Subcutaneous abdominal adipose tissue (tissue), 5 donors: ENCODE data around the gene ITGA2B.

Source experiments
- H3K27ac ChIP-seq: one replicate; pipeline ENCODE4 v1.7.0; 2013; ENCODE audit warnings: low read depth, mild to moderate bottlenecking, inconsistent platforms, low read length, moderate library complexity
- H3K27me3 ChIP-seq, 5 donors: one replicate each; pipeline ENCODE4 v1.7.0; 2013; ENCODE audit warnings: low read length in 5 of 5, inconsistent platforms in 1 of 5; ENCODE audit not compliant: control insufficient read depth in 5 of 5, insufficient read depth in 4 of 5
- H3K36me3 ChIP-seq, 5 donors: one replicate each; pipeline ENCODE4 v1.7.0; 2013; ENCODE audit warnings: low read length in 5 of 5; ENCODE audit not compliant: control insufficient read depth in 5 of 5, insufficient read depth in 5 of 5
- H3K4me1 ChIP-seq, 5 donors: one replicate each; pipeline ENCODE4 v1.7.0; 2013; ENCODE audit warnings: low read length in 5 of 5, mild to moderate bottlenecking in 3 of 5, moderate library complexity in 1 of 5; ENCODE audit not compliant: control insufficient read depth in 5 of 5, insufficient read depth in 5 of 5
- H3K4me3 ChIP-seq, 5 donors: one replicate each; pipeline ENCODE4 v1.7.0; 2013; ENCODE audit warnings: low read length in 5 of 5, low read depth in 1 of 5
- H3K9ac ChIP-seq, 5 donors: one replicate each; pipeline ENCODE4 v1.7.0; 2013; ENCODE audit warnings: low read length in 5 of 5, mild to moderate bottlenecking in 4 of 5, moderate library complexity in 3 of 5
- H3K9me3 ChIP-seq, 5 donors: one replicate each; pipeline ENCODE4 v1.7.0; 2013; ENCODE audit warnings: low read length in 5 of 5; ENCODE audit not compliant: control insufficient read depth in 5 of 5
- donor health status: healthy.
- donor health status: healthy.
- donor health status: healthy.
- donor health status: healthy.
- donor health status: healthy.

The ITGA2B gene

DNA sequence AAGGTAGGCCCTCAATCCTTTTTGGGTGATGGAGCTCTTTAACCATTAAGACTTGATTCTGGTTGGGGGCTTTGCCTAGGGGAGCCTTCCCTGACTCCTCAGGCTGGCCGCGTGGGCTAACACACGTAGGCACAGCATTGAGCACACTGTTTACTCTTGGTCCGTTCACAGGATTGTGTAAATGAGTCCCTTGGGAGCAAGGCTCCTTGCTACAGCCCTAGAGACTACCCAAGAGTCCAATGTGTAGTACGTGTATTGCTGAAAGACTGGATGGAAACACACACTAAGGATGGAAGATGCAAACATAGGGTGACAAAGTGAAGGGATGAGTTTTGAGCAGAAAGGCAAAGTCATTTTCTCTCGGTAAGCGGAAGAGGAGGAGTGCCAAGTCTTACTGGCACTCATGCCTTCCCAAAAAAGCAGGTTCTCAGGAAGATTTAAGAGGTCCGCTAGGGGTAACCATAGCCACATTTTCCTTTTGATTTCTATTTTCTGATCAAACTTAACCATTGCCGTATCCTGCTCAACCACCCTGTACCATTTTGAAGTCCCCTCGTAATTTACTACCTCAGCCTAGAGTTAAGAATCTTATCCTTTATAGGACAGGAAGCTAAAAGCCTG is 911 bp upstream of the ITGA2B start:
- H3K4me1 ChIP-seq = peaks cover 0 to 9% (median 8%) of the 10 kb centered on the region in 5 donors
- H3K9ac ChIP-seq = no peak overlapping the region
- H3K4me3 ChIP-seq = no peak overlapping the region
- peaks cover 0 to 6% (median 0%) of the 10 kb centered on the region in 5 donors for H3K27me3 ChIP-seq
- H3K36me3 ChIP-seq = peaks cover 0 to 2% (median 0%) of the 10 kb centered on the region in 5 donors
- H3K27ac ChIP-seq = no peak overlapping the region
- no peaks in the 10 kb centered on the region for H3K9me3 ChIP-seq

DNA sequence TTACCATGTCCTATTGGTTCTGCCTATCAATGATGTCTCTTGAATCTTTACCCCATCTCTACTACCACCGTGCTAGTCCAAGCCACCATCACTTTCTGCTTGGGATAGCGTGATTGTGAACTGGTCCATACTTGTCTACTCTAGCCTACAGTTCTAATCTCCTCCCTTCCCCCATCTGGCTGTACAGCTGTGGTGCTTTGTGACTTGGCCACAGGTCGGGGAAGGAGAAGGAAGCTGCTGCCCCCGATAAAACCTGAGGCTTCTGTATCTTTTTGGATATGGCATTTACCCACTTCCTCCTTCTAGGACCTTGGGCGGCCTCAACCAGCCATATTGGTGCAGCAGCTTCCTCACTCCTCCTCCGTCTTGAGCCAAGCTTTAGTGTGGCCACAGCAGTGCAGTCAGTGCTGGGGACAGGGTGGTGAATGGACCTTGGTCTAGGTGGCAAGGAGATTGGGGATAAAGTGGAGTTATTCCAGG is 314 bp upstream of the ITGA2B start:
- Histone ChIP-seq H3K9ac (no peak overlapping the region), H3K27me3 (peaks cover 0 to 7% (median 0%) of the 10 kb centered on the region in 5 donors), H3K36me3 (no peaks in the 10 kb centered on the region), H3K27ac (no peak overlapping the region), H3K9me3 (no peaks in the 10 kb centered on the region), H3K4me3 (no peak overlapping the region), H3K4me1 (peaks cover 0 to 13% (median 12%) of the 10 kb centered on the region in 5 donors)

DNA sequence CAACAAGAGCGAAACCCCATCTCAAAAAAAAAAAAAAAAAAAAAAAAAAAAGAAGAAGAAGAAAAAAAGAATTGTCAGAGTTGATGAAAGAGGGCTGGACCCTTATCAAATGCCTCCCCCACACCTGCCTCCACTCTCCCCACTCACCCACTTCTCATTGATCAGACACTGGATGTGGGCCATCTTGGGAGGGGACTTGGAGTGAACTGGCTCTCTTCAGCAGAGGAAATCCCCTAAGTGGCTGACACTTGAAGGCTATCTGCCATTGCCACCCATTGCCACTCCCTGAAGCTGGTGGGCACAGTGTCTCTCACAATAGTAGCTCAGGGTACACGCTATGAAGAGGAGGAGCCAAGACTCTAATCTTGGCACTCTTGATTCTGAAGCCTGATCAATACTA is 1.6 kb downstream of the ITGA2B start:
- Histone ChIP-seq H3K27me3 (peaks cover 0 to 13% (median 0%) of the 10 kb centered on the region in 5 donors), H3K9ac (no peak overlapping the region), H3K4me3 (no peak overlapping the region), H3K4me1 (peaks cover 0 to 20% (median 17%) of the 10 kb centered on the region in 5 donors), H3K36me3 (no peaks in the 10 kb centered on the region), H3K27ac (no peak overlapping the region), H3K9me3 (no peaks in the 10 kb centered on the region)

DNA sequence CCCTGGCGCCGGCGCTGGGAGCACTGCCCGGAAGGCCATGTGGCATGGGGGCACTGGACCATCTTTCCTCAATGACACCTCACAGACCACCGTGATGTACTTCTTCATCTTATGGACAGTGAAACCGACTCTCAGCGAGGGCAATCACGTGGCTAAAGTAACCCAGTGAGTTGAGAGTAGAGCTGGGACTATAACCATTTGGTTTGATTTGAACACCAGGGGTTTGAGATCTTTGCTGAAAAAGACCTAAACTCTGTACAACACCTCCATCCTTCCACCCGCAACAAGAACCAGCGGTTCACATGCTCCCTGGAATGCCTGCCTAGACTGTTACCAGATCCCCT is 3.3 kb downstream of the ITGA2B start:
- Histone ChIP-seq H3K4me3 (peak overlapping the region in 3 of 5 donors; percentile 62 to 74 (median 64)), H3K9me3 (no peaks in the 10 kb centered on the region), H3K36me3 (no peaks in the 10 kb centered on the region), H3K4me1 (peaks cover 0 to 20% (median 17%) of the 10 kb centered on the region in 5 donors), H3K9ac (peak overlapping the region in 1 of 5 donors; percentile 75), H3K27me3 (peaks cover 0 to 13% (median 0%) of the 10 kb centered on the region in 5 donors), H3K27ac (no peak overlapping the region)

DNA sequence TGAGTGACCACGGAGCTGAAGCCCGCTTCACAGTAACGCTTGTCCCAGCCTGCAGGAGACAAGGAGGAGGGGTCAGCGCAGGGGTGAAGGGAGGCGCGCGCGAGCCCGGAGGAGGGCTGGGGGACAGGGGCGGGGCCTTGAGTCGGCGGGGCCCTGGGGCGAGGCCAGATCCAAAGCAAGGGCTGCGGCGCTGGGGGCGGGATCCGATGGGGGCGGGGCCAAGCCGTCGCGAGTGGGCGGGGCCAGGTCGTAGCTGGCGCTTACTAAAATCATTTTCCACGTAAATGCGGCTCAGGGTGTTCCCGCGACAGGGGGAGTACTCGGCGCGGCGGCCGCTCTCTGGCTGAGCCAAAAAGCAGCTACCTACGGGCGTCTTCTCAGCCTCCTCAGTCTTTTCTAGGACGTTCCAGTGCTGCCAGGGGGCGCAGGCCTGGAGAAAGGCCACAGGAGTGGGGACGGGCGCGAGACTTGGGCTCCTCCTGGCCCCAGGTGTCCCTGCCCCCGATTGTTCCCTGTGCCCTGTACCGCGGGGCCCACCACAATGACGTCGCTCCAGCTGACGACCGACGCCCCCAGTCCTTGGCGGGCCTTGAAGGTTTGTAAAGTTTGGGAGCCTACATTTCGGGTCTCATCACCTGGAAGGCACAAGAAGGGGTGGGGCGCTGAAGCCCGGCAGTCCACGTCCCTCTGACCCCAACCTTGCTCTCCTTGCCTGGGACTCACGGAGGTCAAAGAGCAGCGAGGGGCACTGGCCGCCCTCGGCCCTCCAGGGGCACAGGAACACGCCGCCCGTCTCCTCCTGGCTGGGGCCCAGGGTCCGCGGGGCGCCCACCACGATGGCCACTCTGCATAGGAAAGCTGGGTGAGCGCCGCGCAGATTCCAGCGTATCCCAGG is 3.9 kb downstream of the ITGA2B start:
- Histone ChIP-seq H3K9ac (peak overlapping the region in 4 of 5 donors; percentile 51 to 75 (median 66)), H3K27ac (no peak overlapping the region), H3K27me3 (peaks cover 0 to 13% (median 0%) of the 10 kb centered on the region in 5 donors), H3K36me3 (no peaks in the 10 kb centered on the region), H3K4me3 (peak overlapping the region; percentile 62 to 74 (median 64)), H3K9me3 (no peaks in the 10 kb centered on the region), H3K4me1 (peaks cover 0 to 20% (median 17%) of the 10 kb centered on the region in 5 donors)

DNA sequence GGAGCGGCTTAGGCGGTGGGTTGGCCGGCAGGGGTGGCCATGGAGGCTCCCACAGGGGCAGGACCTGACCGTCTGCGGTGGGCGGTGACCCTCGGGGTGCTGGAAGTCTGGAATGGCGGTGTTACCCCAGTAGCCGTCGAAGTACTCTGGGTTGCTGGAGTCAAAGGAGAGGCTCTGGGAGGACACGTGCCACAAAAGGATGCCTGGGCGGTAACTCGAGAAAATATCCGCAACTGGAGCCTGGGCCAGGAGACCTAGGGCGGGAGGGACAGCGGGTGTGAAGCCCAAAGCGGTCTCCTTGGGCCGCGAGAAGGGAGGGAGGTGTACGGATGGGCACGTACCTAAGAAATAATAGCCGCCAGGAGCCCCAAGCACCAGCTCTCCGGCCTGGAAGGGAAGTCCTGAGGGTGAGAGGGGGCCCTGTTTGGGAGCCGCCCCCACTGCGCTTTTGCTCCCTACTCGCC is 4.6 kb downstream of the ITGA2B start:
- no peaks in the 10 kb centered on the region for H3K9me3 ChIP-seq
- H3K36me3 ChIP-seq = no peaks in the 10 kb centered on the region
- H3K4me1 ChIP-seq = peaks cover 0 to 20% (median 17%) of the 10 kb centered on the region in 5 donors
- H3K4me3 ChIP-seq = peak overlapping the region; percentile 62 to 74 (median 64)
- H3K27ac ChIP-seq = no peak overlapping the region
- peak overlapping the region in 3 of 5 donors; percentile 31 to 73 (median 73) for H3K9ac ChIP-seq
- peaks cover 0 to 13% (median 0%) of the 10 kb centered on the region in 5 donors for H3K27me3 ChIP-seq

DNA sequence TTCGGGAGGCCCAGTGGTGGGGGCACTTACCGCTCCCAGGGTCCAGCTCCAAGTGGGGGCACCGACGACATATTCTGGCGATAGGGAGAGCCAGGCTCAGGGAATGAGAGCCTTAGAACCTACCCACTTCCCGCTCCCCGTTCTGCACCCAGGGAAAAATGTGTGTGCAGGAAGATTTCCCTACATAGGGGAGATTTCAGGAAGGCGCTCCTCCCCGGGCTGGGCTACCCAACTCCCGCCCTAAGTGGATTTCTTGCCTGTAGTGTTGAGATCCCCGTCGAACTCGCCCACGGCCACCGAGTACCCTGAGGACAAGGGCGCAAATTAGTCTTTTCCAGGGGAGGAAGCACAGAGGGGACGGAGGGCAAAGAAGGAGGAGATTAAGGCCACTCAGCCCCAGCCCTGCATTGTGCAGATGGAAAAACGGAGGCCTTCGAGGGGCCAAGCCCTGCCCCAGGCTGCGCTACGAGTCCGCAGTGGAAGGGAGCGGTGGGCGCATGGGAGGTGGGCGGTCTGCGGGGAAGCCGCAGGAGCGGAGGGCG is 5.1 kb downstream of the ITGA2B start:
- Histone ChIP-seq H3K4me1 (peaks cover 0 to 20% (median 17%) of the 10 kb centered on the region in 5 donors), H3K9ac (peak overlapping the region in 2 of 5 donors; percentile 31 to 73), H3K27ac (no peak overlapping the region), H3K27me3 (peaks cover 0 to 13% (median 0%) of the 10 kb centered on the region in 5 donors), H3K36me3 (no peaks in the 10 kb centered on the region), H3K4me3 (peak overlapping the region in 4 of 5 donors; percentile 62 to 74 (median 63)), H3K9me3 (no peaks in the 10 kb centered on the region)

DNA sequence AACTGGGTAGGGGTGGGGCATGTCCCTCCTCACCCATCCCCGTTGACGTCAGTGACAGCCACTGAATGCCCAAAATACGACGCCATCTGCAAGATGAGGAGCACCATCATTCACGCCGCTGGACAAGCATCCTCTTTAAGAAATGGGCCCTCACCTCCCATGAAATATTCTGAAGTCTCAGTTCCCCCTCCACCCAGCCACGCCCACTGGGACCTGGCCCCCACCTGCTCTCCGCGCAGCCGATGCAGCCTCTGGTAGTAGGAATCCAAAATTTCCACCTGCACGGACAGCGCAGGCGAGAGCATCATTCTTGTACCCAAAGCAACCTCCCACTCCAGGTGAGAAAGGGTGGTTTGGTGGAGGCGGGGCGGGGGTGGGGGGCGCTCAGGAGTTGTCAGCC is 5.6 kb downstream of the ITGA2B start:
- H3K36me3 ChIP-seq = no peaks in the 10 kb centered on the region
- peaks cover 0 to 13% (median 0%) of the 10 kb centered on the region in 5 donors for H3K27me3 ChIP-seq
- peaks cover 0 to 20% (median 17%) of the 10 kb centered on the region in 5 donors for H3K4me1 ChIP-seq
- H3K9me3 ChIP-seq = no peaks in the 10 kb centered on the region
- no peak overlapping the region for H3K9ac ChIP-seq
- H3K27ac ChIP-seq = no peak overlapping the region
- no peak overlapping the region for H3K4me3 ChIP-seq

DNA sequence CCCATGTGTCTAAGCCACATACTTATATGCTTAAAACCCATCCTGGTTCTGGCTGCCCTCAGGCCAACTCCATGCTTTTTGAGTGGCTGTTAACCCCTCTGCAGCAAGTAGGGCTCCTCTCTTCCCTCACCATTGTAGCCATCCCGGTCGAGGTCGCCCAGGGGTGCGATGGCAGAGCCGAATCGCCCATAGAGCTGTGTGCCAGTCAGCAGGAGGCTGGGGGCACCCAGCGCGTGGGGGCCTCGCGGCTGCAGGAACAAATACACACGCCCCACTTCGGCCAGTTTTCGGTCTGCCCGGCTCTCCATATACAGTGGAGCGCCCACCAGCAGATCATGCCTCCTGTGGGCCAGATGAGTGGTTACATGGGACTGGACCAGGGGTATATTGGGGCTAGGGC is 6.1 kb downstream of the ITGA2B start:
- no peak overlapping the region for H3K9ac ChIP-seq
- peaks cover 0 to 20% (median 17%) of the 10 kb centered on the region in 5 donors for H3K4me1 ChIP-seq
- H3K4me3 ChIP-seq = no peak overlapping the region
- H3K36me3 ChIP-seq = no peaks in the 10 kb centered on the region
- H3K27ac ChIP-seq = no peak overlapping the region
- H3K27me3 ChIP-seq = peaks cover 0 to 13% (median 0%) of the 10 kb centered on the region in 5 donors
- no peaks in the 10 kb centered on the region for H3K9me3 ChIP-seq
